HG02763 (cell line): ENCODE measurements around the gene RASGEF1C.

Experiments
- ATAC-seq: cut with Tn5 transposase; IDR thresholded peaks from one replicate; pipeline ENCODE4 v1.9.1; 2021; ENCODE audit warnings: mild to moderate bottlenecking, moderate library complexity; ENCODE audit not compliant: unreplicated experiment

RASGEF1C gene

DNA sequence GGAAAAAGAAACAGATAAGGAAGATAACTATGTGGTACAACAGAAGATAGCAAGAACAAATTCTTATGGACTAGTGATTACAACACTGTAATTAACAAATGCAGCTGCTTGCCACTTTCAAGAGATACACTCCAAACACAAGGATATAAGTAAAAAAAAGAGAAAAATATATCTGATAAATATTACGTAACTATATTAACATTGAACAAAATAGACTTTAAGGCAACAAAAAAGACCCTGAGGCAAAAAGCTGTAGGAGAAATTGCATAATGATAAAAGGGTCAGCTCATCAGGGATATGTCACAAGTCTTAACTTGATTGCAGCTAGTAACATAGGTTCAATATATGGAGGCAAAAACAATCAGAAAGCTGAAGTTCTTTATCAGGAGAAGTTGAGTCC, 86.1 kb downstream of the RASGEF1C start:
- no peak for ATAC-seq

- no peak for ATAC-seq
Measured at GRCh38 chr5:180121826-180122413, 87.1 kb downstream of the RASGEF1C start.

DNA sequence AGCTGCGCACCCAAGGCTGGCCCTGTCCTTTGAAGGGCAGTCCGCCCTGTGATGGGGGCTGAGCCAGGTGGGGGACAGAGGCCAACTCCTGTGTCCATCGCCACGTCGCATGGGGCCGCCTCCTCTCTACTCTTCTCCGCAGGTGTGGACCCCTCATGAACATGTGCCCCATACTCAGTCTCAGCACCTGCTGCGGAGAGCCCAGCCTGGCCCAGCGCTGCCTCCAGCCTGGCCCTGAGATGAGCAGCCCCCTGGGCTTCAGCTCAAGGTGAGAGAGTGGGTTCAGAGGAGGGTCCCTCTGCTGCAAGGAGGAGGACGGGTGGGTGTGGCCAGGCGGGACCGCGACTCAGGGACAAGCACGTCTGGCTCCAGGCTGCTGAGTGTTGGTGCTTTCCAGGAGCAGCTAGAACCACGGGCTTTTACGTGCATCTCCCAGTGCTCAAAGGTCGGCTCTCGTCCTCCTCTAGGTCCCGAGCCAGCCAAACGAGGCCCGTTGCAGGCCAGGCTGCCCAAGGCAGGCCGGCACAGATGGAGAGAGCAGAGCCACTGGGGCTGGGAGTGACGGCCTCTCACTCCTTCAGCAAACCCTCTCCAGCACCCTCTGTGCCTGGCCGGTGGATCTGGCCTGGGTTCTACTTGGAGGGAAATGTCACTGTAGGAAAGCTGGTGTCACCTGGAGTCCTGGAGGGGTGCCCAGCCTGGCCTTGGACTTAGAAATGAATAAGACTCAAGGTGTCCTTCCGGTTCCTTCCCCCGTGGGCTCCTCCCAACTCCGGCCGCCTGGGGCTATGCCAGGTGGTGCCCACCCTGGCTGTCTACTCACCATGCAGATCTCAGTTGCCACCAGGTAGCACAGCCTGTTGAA, 88.5 kb downstream of the RASGEF1C start:
- ATAC-seq: no peak

- ATAC-seq: no peak
Measured at GRCh38 chr5:180119903-180120236, 89.1 kb downstream of the RASGEF1C start.

DNA sequence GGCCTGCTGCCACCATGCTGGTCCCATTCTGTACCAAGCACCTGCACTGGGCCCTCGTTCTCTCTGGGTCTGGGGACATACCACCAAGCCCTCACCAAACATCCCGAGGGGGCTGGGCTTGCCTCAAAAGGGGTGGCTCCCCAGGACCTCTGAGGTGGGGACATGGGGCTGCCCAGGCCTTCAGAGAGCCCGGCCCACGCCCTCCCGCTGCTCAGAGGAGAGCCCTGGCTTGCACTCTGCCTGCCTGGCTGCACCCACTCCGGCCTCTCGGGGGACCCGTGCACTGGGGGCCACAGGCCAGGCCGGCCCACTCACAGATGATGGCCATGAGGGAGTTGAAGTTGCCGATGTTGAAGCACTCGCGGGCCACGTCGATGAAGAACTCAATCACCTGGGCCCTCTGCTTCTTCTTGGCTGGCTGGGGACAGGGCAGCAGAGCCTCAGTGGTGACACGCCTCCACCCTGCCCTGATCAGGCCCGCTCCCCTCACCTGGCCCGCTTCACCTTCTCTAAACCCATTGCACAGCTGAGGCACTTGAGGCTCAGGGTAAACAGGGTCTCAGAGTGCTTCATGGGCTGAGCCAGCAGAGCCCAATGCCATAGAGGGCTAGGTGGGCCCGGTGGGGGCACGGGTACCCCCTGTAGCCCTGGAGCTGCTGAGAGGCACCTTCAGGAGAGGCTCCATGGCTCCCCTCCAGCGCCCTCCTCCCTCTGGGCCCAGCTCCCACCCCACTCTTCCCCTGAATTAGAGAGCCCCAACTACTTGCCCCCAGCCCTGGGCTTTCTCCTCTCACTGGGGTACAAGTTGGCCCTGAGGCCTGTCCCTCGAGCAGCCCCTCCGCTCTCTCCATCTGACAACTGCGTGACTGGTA, 89.7 kb downstream of the RASGEF1C start:
- ATAC-seq: no peak

DNA sequence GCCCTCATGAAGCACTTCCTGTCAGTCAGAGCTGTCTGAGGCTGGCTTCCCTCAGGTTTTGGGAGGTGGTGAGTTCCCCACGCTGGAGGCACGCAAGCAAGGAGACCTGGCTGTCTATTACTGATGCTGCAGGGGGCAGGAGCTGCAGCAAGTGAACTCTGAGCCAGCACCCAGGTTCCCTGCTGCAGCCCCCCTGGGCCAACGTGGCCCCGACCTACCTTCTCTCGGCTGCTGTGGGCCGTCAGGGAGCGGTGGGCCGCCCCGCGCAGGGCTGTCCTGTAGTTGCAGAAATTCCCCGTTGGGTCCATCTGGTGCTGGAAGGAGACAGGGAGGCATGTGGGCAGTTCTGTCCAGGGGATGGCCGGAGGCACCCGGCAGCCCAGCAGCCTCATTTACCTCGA, 90.6 kb downstream of the RASGEF1C start:
- ATAC-seq: no peak

- no peak for ATAC-seq
Measured at GRCh38 chr5:180117000-180117725, 91.8 kb downstream of the RASGEF1C start.

GRCh38 chr5:180116077-180116999, 92.7 kb downstream of the RASGEF1C start:
- ATAC-seq: no peak

DNA sequence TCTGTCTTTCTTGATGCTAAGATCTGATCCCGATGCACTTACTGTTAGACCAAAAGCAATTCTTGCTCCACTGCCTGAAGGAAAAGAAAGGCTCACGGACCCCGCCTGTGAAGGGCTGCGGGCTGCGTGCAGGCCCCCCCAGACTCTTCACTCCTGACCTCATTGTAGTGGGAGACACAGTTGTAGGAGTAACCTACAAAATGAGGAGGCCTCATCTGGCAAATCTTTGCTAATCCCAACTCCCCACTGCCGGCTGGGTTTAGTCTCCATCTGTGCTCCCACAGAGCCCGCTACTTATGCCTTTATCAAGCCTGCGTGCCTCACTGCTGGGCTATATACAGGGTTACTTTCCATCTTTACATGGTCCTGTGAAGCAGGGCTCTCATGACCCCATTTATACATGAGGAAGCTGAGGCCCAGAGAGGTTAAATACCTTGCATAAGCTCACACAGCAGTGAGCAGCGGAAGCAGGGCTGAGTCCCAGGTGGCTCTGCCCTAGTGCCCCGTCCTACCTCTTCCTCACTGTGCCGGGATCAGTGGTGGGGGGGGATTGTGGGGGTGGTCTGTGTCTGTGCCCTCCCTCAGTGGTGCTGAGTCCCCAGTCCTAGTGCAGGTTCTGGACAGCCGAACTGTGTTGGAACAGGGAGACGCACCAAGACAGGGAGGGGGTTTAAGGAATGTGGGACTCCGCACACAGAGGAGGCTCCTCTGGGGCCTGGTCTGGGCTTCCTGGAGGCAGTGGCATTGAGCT, 93.5 kb downstream of the RASGEF1C start:
- ATAC-seq: no peak

GRCh38 chr5:180114304-180115003, 94.6 kb downstream of the RASGEF1C start:
- no peak for ATAC-seq

GRCh38 chr5:180113660-180114303, 95.2 kb downstream of the RASGEF1C start:
- no peak for ATAC-seq

DNA sequence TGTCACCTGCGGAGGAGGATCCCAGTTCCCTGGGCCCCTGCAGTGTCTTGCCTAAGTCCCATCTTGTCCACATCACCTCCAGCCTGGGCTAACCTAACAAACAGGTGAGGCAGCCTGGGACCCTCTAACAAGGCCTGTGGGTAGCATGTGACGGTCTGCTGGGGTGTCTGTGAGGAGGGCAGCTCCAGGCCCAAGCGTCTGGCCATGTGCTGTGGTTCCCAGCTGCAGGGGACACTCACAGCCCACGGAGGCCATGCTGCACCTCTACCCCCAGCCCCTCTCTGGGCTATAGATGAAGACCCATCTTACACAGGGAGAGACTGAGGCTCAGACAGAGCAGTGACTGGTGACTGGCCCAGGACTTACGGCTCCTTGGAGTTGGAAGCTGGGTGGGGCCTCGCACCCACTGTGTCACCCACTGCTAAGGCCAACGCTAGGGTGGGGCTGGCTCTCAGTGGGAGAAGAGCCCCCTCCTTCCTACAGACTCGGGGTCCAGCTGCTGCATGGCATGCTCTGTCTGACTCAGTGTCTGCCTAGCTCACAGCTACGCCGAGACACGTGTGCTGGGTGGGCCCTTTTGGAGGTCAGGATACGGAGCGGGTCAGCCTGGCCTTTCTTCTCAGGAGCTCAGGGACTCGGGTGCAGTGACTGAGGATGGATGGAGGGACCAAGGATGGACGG, 96.7 kb downstream of the RASGEF1C start:
- ATAC-seq: no peak

GRCh38 chr5:180111273-180112002, 97.6 kb downstream of the RASGEF1C start:
- no peak for ATAC-seq

DNA sequence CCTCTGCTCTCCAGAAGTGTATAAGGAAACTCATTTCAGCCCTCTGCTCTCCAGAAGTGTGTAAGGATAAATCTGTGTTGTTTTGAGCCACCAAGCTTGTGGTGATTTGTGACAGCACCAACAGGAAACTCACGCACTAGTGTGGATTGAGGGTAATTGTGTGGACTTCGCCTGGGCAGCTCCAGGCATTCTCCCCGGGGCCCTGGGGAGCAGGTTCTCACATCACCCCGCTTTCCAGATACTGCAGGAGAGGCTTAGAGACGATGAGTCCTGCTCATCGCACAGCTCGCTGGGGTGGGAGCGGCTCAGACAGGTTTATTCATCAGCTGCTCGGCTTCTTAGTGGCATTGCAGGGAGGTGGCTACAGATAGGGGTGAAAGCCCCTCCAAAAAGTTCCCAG, 99.1 kb downstream of the RASGEF1C start:
- ATAC-seq: no peak

DNA sequence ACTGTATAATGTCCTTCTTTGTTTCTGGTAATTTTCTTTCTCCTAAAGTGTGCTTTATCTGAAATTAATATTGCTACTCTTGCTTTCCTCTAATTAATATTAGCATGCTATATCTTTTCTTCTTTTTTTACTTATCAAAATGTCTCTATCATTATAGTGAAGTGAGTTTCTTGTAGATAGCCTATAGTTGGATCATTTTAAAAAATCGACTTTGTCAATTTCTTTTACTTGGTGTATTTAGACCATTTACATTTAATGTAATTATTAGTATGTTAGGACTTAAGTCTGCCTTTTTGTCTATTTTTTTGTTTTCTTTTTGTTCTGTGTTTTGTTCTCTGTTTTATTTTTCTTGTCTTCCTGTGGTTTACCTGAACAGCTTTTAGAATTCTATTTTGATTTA, 102.0 kb downstream of the RASGEF1C start:
- ATAC-seq: no peak

GRCh38 chr5:180105827-180106312, 103.1 kb downstream of the RASGEF1C start:
- no peak for ATAC-seq

DNA sequence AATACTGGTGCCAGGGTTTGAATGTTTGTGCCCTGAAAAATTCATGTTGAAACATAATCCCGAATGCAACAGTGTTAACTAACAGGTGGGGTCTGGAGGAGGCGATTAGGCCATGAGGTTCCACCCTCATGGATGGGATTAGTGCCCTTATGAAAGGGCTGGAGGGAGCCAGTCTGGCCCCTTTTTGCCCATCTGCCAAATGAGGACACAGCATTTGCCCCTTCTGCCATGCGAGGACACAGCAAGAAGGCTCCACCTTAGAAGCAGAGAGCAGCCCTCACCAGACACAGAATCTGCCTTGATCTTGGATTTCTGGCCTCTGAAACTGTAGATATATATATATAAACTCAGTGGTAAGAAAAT, 104.9 kb downstream of the RASGEF1C start:
- no peak for ATAC-seq
